K562 (cell line): ENCODE measurements around the gene LST1. TPM values are rescaled to one million over a fixed set of nuclear protein-coding genes. Genes with fewer than 3 reads are reported as not detected.

Experiments
- CREB3L1 ChIP-seq: fragments of 450-650 bp; IDR thresholded peaks from 2 replicates; pipeline ENCODE4 v1.6.1; 2014; ENCODE audit warnings: low read depth, mild to moderate bottlenecking, moderate library complexity, borderline replicate concordance
- KAT8 ChIP-seq: fragments of 450-650 bp; IDR thresholded peaks from 2 replicates; pipeline ENCODE4 v1.6.1; 2016; ENCODE audit warnings: low read depth, mild to moderate bottlenecking
- MAFK ChIP-seq: IDR thresholded peaks from 2 replicates; pipeline ENCODE4 v1.6.1; 2011; ENCODE audit warnings: low read length, improper control_type of control experiment
- MCM7 ChIP-seq, 2 experiments: fragments of 450-650 bp; IDR thresholded peaks; 2 replicates each; pipeline ENCODE4 v1.6.1; 2016 to 2018
- POLR2AphosphoS2 ChIP-seq: IDR thresholded peaks from 2 replicates; pipeline ENCODE4 v1.6.1; 2012; ENCODE audit warnings: low read length, improper control_type of control experiment
- PTTG1 ChIP-seq: fragments of 450-650 bp; IDR thresholded peaks from 2 replicates; pipeline ENCODE4 v1.6.1; 2016; ENCODE audit warnings: low read depth, mild to moderate bottlenecking, missing genetic modification characterization, missing compliant biosample characterization
- RBM14 ChIP-seq: fragments of 200-400 bp; formaldehyde crosslinking; IDR thresholded peaks from 2 replicates; pipeline ENCODE4 v1.6.1; 2018; ENCODE audit warnings: low read depth, mild to moderate bottlenecking, low read length, moderate library complexity, borderline replicate concordance; ENCODE audit not compliant: insufficient read depth
- RUNX1 ChIP-seq: sonication (generic); IDR thresholded peaks from 2 replicates; pipeline ENCODE4 v1.6.1; 2016; ENCODE audit warnings: antibody characterized with exemption, low read depth
- SMAD2 ChIP-seq: fragments of 150-350 bp; IDR thresholded peaks from 2 replicates; pipeline ENCODE4 v1.6.1; 2014; ENCODE audit warnings: low read depth, mild to moderate bottlenecking, low read length
- SP1 ChIP-seq: sonication (generic); formaldehyde crosslinking; IDR thresholded peaks from 2 replicates; pipeline ENCODE4 v1.8.1; 2022; ENCODE audit warnings: mild to moderate bottlenecking, missing genetic modification reagents
- SRF ChIP-seq, 2 experiments: fragments of 250-450, 450-650 bp in 1 of 2; sonication (Bioruptor Pico) in 1 of 2; sonication (generic) in 1 of 2; formaldehyde crosslinking; IDR thresholded peaks; 2 replicates each; pipeline versions ENCODE4 v1.5.0 to v1.5.1; 2020 to 2022; ENCODE audit warnings: mild to moderate bottlenecking in 1 of 2, missing genetic modification reagents in 1 of 2
- SRSF9 ChIP-seq: fragments of 200-400 bp; formaldehyde crosslinking; IDR thresholded peaks from 2 replicates; pipeline ENCODE4 v1.6.1; 2017; ENCODE audit warnings: low read depth, low read length, borderline replicate concordance
- TAF1 ChIP-seq: IDR thresholded peaks from 2 replicates; pipeline ENCODE4 v1.6.1; 2011; ENCODE audit warnings: mild to moderate bottlenecking, low read length, moderate library complexity; ENCODE audit not compliant: insufficient read depth, control insufficient read depth, severe bottlenecking; ENCODE audit errors: extremely low read depth
- TRIM25 ChIP-seq: fragments of 450-650 bp; IDR thresholded peaks from 2 replicates; pipeline ENCODE4 v1.7.0; 2016; ENCODE audit warnings: borderline replicate concordance
- XRCC5 ChIP-seq: fragments of 200-400 bp; formaldehyde crosslinking; IDR thresholded peaks from 2 replicates; pipeline ENCODE4 v1.6.1; 2017; ENCODE audit warnings: low read depth, mild to moderate bottlenecking, low read length
- YY1 ChIP-seq, 3 experiments: IDR thresholded peaks; 2 replicates each; pipeline ENCODE4 v1.6.1; 2011; ENCODE audit warnings: low read length in 2 of 3, mild to moderate bottlenecking in 2 of 3, moderate library complexity in 2 of 3, borderline replicate concordance in 1 of 3, control low read depth in 1 of 3, low read depth in 1 of 3; ENCODE audit not compliant: insufficient read depth in 3 of 3, insufficient replicate concordance in 2 of 3, control insufficient read depth in 1 of 3, insufficient read length in 1 of 3; ENCODE audit errors: extremely low read depth in 1 of 3
- ZBTB2 ChIP-seq: fragments of 450-650 bp; IDR thresholded peaks from 2 replicates; pipeline ENCODE4 v1.6.1; 2016; ENCODE audit warnings: antibody characterized with exemption
- ZBTB33 ChIP-seq: sonication (generic); formaldehyde crosslinking; IDR thresholded peaks from 2 replicates; pipeline ENCODE4 v1.8.1; 2023; ENCODE audit warnings: mild to moderate bottlenecking, missing genetic modification reagents
- ZKSCAN1 ChIP-seq: fragments of 150-350 bp; IDR thresholded peaks from 2 replicates; pipeline ENCODE4 v1.6.1; 2016; ENCODE audit warnings: low read depth, low read length
- polyA plus RNA-seq, 8 experiments: library from polyadenylated mRNA; depleted of rRNA in 4 of 8; stranded (reverse) in 5 of 8; unstranded in 3 of 8; fragments of >200 nt; fragmentation: Nextera tagmentation in 2 of 8; fragmentation: Illumina TruSeq in 1 of 8; extraction: Ambion mirVana in 2 of 8; extraction: Trizol in 1 of 8; gene quantifications; 2 replicates each; pipeline versions ENCODE4 v1.2.1 to v1.2.3, GENCODE V29; 2011 to 2014; ENCODE audit warnings: inconsistent platforms in 1 of 8, missing spikeins in 1 of 8
- total RNA-seq, 7 experiments: library from RNA; depleted of rRNA in 6 of 7; stranded (reverse); fragments of >200 nt in 6 of 7; fragmentation: Illumina TruSeq in 2 of 7; extraction: Trizol in 2 of 7; gene quantifications; 2 replicates each; pipeline versions ENCODE4 v1.2.1 to v1.2.3, GENCODE V29; 2011 to 2021; ENCODE audit warnings: low replicate concordance in 1 of 7

Gene LST1
- total and polyA plus RNA-seq, 9 of the 15 experiments (the other 6 are each of a cell fraction or from before 2014, with no cell fraction given) = 0.82 to 7.8 (median 1.7) TPM

GRCh38 chr6:31621320-31621939 is 35.4 kb downstream of the LST1 start (continued):
- no peak for TF ChIP-seq TAF1
- no peak for TF ChIP-seq ZKSCAN1
- TF ChIP-seq SP1 (CRISPR knock-in tag) = no peak
- 0 out of 4 replicates have a peak, but pooled peaks of 1 of the 2 experiments have one; percentile 55 for TF ChIP-seq MCM7 (IDR thresholded peaks at IDR 0.05)
- TF ChIP-seq CREB3L1 = peak; percentile 9; the same call in 1 of the 2 replicates
- no peak for TF ChIP-seq SRF (CRISPR knock-in tag; IDR thresholded peaks at IDR 0.05)
- TF ChIP-seq ZBTB2 = no peak
- TF ChIP-seq XRCC5 = no peak
- TF ChIP-seq ZBTB33 (CRISPR knock-in tag) = 0 out of 2 replicates have a peak, but pooled peaks have one; percentile 10
- no peak for TF ChIP-seq MAFK
- no peak for TF ChIP-seq RBM14
- TF ChIP-seq SRSF9 = no peak
- no peak for TF ChIP-seq PTTG1
- no peak for TF ChIP-seq POLR2AphosphoS2
- peak; percentile 82; the same call in 1 of the 2 replicates for TF ChIP-seq TRIM25
- TF ChIP-seq SMAD2 = no peak
- peak in 1 of 3 experiments; percentile 42 for TF ChIP-seq YY1 (IDR thresholded peaks at IDR 0.05; ENCODE audit: borderline replicate concordance in 1 of 3, control insufficient read depth in 1 of 3, extremely low read depth in 1 of 3, insufficient read depth in 3 of 3, insufficient read length in 1 of 3, insufficient replicate concordance in 2 of 3, low read depth in 1 of 3, low read length in 2 of 3)
- TF ChIP-seq RUNX1 = no peak
- TF ChIP-seq KAT8 = no peak
